HepG2 (cell line): Measurements from ENCODE around the gene STK32C. TPM values are rescaled to one million over a fixed set of nuclear protein-coding genes. Genes with fewer than 3 reads are reported as not detected.
A peak's percentile ranks its signal among the peaks of the same experiment; 100 is the strongest.

Source experiments
- ATAC-seq: fragments of 200-7000 bp; cut with Tn5 transposase; 3 replicates; pipeline ENCODE4 v1.9.1; 2020; ENCODE audit warnings: mild to moderate bottlenecking, moderate library complexity
- BruUV-seq: library from RNA; stranded (reverse); fragments of 400-500 nt; replicated peaks from 2 replicates; lab custom pipeline; 2021; lab: Mats Ljungman, UMichigan
- CTCF ChIA-PET: fragments of 300-600 bp; formaldehyde crosslinking; extraction: SDS; loops from one replicate; lab custom pipeline; 2021; ENCODE audit warnings: low total read pairs, inconsistent platforms, low intra/inter-chr PET ratio; lab: Yijun Ruan, JAX
- POLR2A ChIA-PET: fragments of 350-600 bp; sonication (Branson Sonifier 250); formaldehyde crosslinking; loops from one replicate; lab custom pipeline; 2020; ENCODE audit warnings: antibody characterized with exemption, inconsistent platforms; lab: Yijun Ruan, JAX
- DNase-seq: peaks from one replicate; pipeline ENCODE4 v3.0.0-alpha.2; 2015; ENCODE audit warnings: low spot score
- FAIRE-seq: peaks from 3 replicates; lab custom pipeline; 2011; peaks lifted over from hg19 to GRCh38; lab: Jason Lieb, UNC
- H2AFZ ChIP-seq: one replicate; pipeline ENCODE4 v1.6.1; 2011; ENCODE audit warnings: low read length, inconsistent platforms
- H3K27ac ChIP-seq: fragments of 300-600 bp; 3 replicates; pipeline ENCODE4 v1.8.0; 2011; ENCODE audit warnings: mixed run types, mild to moderate bottlenecking, mixed read lengths, low read length, inconsistent platforms; ENCODE audit not compliant: insufficient read depth; ENCODE audit errors: extremely low read length
- H3K27me3 ChIP-seq, 2 experiments: fragments of 200-600 bp in 1 of 2; 2 replicates in 1 of 2; 3 replicates in 1 of 2; pipeline versions ENCODE4 v1.6.0 to v1.8.0; 2011; ENCODE audit warnings: low read length in 2 of 2, mild to moderate bottlenecking in 2 of 2, moderate library complexity in 2 of 2, inconsistent platforms in 1 of 2; ENCODE audit not compliant: insufficient read depth in 2 of 2, control insufficient read depth in 1 of 2
- H3K36me3 ChIP-seq, 2 experiments: fragments of 200-600 bp in 1 of 2; replicated peaks in 1 of 2; 2 replicates in 1 of 2; 3 replicates in 1 of 2; pipeline versions ENCODE4 v1.5.1 to v1.8.0; 2011; ENCODE audit warnings: low read length in 2 of 2, inconsistent platforms in 1 of 2; ENCODE audit not compliant: insufficient read depth in 2 of 2, control insufficient read depth in 1 of 2
- H3K4me1 ChIP-seq: 2 replicates; pipeline ENCODE4 v1.5.1; 2012; ENCODE audit warnings: low read length, inconsistent platforms; ENCODE audit not compliant: insufficient read depth
- H3K4me2 ChIP-seq: 2 replicates; pipeline ENCODE4 v1.6.0; 2011; ENCODE audit warnings: low read depth, low read length, inconsistent platforms
- H3K4me3 ChIP-seq, 3 experiments: fragments of 200-600 bp in 1 of 3; sonication (generic), shearing (Covaris generic) in 1 of 3; replicated peaks in 1 of 3; 2 replicates each; pipeline ENCODE4 v1.5.1; 2011 to 2016; ENCODE audit warnings: low read length in 3 of 3, inconsistent platforms in 2 of 3, low read depth in 2 of 3, mild to moderate bottlenecking in 2 of 3, control low read depth in 1 of 3, mixed read lengths in 1 of 3; ENCODE audit not compliant: insufficient read depth in 1 of 3
- H3K79me2 ChIP-seq: one replicate; pipeline ENCODE4 v1.6.1; 2011; ENCODE audit warnings: low read length, inconsistent platforms; ENCODE audit not compliant: insufficient read depth
- H3K9ac ChIP-seq: 2 replicates; pipeline ENCODE4 v1.6.0; 2011; ENCODE audit warnings: mild to moderate bottlenecking, low read depth, low read length, inconsistent platforms; ENCODE audit not compliant: insufficient read depth
- H3K9me3 ChIP-seq: 2 replicates; pipeline ENCODE4 v1.5.1; 2012; ENCODE audit warnings: mild to moderate bottlenecking, low read length
- H4K20me1 ChIP-seq: 2 replicates; pipeline ENCODE4 v1.6.0; 2011; ENCODE audit warnings: inconsistent platforms, mild to moderate bottlenecking, low read length, moderate library complexity; ENCODE audit not compliant: insufficient read depth
- FOXK1 ChIP-seq: sonication (generic); formaldehyde crosslinking; IDR thresholded peaks from 2 replicates; pipeline ENCODE4 v1.4.0; 2020; ENCODE audit warnings: low read depth, missing genetic modification reagents, borderline replicate concordance
- HNRNPH1 ChIP-seq: fragments of 200-400 bp; formaldehyde crosslinking; optimal IDR thresholded peaks from 2 replicates; pipeline ENCODE3; 2017; ENCODE audit warnings: mild to moderate bottlenecking, low read depth, low read length
- MAZ ChIP-seq, 2 experiments: sonication (generic) in 1 of 2; formaldehyde crosslinking in 1 of 2; IDR thresholded peaks; 2 replicates each; pipeline versions ENCODE4 v1.5.0 to v1.6.1; 2012 to 2020; ENCODE audit warnings: low read depth in 2 of 2, mild to moderate bottlenecking in 2 of 2, borderline replicate concordance in 1 of 2, improper control_type of control experiment in 1 of 2, low read length in 1 of 2, missing genetic modification reagents in 1 of 2, moderate library complexity in 1 of 2
- MEIS2 ChIP-seq: sonication (generic); formaldehyde crosslinking; IDR thresholded peaks from 2 replicates; pipeline ENCODE4 v1.9.0; 2021; ENCODE audit warnings: mild to moderate bottlenecking, missing genetic modification reagents
- NONO ChIP-seq, 2 experiments: fragments of 450-650 bp in 1 of 2; sonication (generic) in 1 of 2; formaldehyde crosslinking in 1 of 2; IDR thresholded peaks in 1 of 2; conservative IDR thresholded peaks in 1 of 2; 2 replicates each; pipeline versions ENCODE4 v1.6.1 to v1.8.0; 2017 to 2022; ENCODE audit warnings: mild to moderate bottlenecking in 1 of 2, missing genetic modification reagents in 1 of 2, moderate library complexity in 1 of 2
- RAD21 ChIP-seq: fragments of 450-650 bp; formaldehyde crosslinking; IDR thresholded peaks from 2 replicates; pipeline ENCODE4 v1.5.0; 2020; ENCODE audit warnings: mild to moderate bottlenecking
- RFXANK ChIP-seq: IDR thresholded peaks from 2 replicates; pipeline ENCODE4 v1.6.1; 2016
- SAP130 ChIP-seq: IDR thresholded peaks from 2 replicates; pipeline ENCODE4 v1.6.1; 2016; ENCODE audit warnings: low read depth
- SATB2 ChIP-seq: sonication (generic); formaldehyde crosslinking; IDR thresholded peaks from 2 replicates; pipeline ENCODE4 v1.5.0; 2020; ENCODE audit warnings: missing genetic modification reagents
- ZNF768 ChIP-seq: sonication (generic); formaldehyde crosslinking; IDR thresholded peaks from 2 replicates; pipeline ENCODE4 v1.4.0; 2020; ENCODE audit warnings: missing genetic modification reagents
- WGBS: methylation state at CpG from one replicate; pipeline ENCODE4 v1.1.6; 2017; ENCODE audit warnings: low lambda C conversion rate; 5-methylcytosine and 5-hydroxymethylcytosine counted together
- in situ Hi-C: cut with HindIII; loops from 2 replicates; pipeline ENCODE4 v1.10.0; 2017; ENCODE audit warnings: low pct_unique_long_range_greater_than_20kb; ENCODE audit not compliant: extremely low pct_ligation_motif_present
- intact Hi-C: fragments of 100-400 bp; cut with micrococcal nuclease; formaldehyde crosslinking; loops from one replicate; pipeline ENCODE4 v1.10.0; 2022; ENCODE audit not compliant: unreplicated experiment
- polyA plus RNA-seq, 8 experiments: library from polyadenylated mRNA; depleted of rRNA in 3 of 8; stranded (reverse) in 7 of 8; unstranded in 1 of 8; fragments of >200 nt; fragmentation: Illumina TruSeq in 4 of 8; extraction: Trizol in 4 of 8; gene quantifications; 2 replicates each; pipeline versions ENCODE4 v1.2.1 to v1.2.3, GENCODE V29; 2011 to 2016; ENCODE audit warnings: low read depth in 4 of 8, missing spikeins in 1 of 8, mixed read lengths in 1 of 8; ENCODE audit not compliant: insufficient read depth in 1 of 8
- total RNA-seq, 5 experiments: library from RNA; depleted of rRNA; stranded (reverse); fragments of >200 nt; fragmentation: Illumina TruSeq; extraction: Trizol; gene quantifications; 2 replicates each; pipeline ENCODE4 v1.2.3, GENCODE V29; 2016; ENCODE audit warnings: low read depth in 1 of 5
- TF ChIP-seq, protein P1 (sequence below): IDR thresholded peaks from 2 replicates; pipeline ENCODE4 v1.6.1; 2016; ENCODE audit warnings: missing genetic modification reagents, missing compliant biosample characterization
- TF ChIP-seq, protein P2 (sequence below): IDR thresholded peaks from 2 replicates; pipeline ENCODE4 v1.6.1; 2016; ENCODE audit warnings: low read depth, missing genetic modification reagents, missing compliant biosample characterization
- TF ChIP-seq, protein P3 (sequence below), 2 experiments: sonication (generic) in 1 of 2; formaldehyde crosslinking in 1 of 2; IDR thresholded peaks; 2 replicates each; pipeline versions ENCODE4 v1.4.0 to v1.6.1; 2018 to 2020; ENCODE audit warnings: missing genetic modification reagents in 2 of 2, borderline replicate concordance in 1 of 2, low read depth in 1 of 2, mild to moderate bottlenecking in 1 of 2, missing biosample characterization in 1 of 2
- TF ChIP-seq, protein P4 (sequence below): fragments of 450-650 bp; IDR thresholded peaks from 2 replicates; pipeline ENCODE4 v1.6.1; 2016

The STK32C gene
- total and polyA plus RNA-seq, 2 of the 13 experiments (the other 11 are each of a cell fraction or from before 2014, with no cell fraction given) = 10.9 to 19.4 TPM

DNA sequence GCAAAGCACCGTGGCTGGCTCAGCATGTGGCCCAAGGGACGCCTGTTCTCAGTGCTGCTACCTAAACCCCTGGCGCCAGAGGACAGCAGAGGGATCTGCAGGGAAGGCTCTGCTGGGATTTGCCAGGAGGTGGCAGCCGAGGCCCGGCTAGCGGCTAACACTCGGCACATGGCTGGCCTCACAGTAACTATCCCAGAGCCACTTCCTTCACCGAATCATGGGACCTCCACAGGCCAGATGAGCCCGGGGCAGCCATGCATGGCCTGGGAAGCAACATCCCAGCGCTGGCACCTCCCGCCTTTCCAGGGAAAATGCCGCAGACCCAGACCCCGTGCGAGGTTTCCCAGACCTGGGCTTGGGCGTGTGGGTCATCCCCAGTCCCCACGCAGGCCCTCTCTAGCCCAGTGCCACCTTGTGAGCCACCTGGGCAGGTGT, 84.6 kb downstream of the STK32C start:
- CTCF ChIA-PET = interaction anchor here (1.0 to 2.8 kb wide), 6 partner anchors 88 to 414 kb away, joined by 3 to 50 read pairs (median 5); no protein-coding TSS in a partner anchor
- no peak for TF ChIP-seq SATB2 (CRISPR knock-in tag)
- no peak for TF ChIP-seq RFXANK (CRISPR knock-in tag)
- TF ChIP-seq, protein P1, sequence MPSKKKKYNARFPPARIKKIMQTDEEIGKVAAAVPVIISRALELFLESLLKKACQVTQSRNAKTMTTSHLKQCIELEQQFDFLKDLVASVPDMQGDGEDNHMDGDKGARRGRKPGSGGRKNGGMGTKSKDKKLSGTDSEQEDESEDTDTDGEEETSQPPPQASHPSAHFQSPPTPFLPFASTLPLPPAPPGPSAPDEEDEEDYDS (CRISPR knock-in tag) = no peak
- TF ChIP-seq, protein P2, sequence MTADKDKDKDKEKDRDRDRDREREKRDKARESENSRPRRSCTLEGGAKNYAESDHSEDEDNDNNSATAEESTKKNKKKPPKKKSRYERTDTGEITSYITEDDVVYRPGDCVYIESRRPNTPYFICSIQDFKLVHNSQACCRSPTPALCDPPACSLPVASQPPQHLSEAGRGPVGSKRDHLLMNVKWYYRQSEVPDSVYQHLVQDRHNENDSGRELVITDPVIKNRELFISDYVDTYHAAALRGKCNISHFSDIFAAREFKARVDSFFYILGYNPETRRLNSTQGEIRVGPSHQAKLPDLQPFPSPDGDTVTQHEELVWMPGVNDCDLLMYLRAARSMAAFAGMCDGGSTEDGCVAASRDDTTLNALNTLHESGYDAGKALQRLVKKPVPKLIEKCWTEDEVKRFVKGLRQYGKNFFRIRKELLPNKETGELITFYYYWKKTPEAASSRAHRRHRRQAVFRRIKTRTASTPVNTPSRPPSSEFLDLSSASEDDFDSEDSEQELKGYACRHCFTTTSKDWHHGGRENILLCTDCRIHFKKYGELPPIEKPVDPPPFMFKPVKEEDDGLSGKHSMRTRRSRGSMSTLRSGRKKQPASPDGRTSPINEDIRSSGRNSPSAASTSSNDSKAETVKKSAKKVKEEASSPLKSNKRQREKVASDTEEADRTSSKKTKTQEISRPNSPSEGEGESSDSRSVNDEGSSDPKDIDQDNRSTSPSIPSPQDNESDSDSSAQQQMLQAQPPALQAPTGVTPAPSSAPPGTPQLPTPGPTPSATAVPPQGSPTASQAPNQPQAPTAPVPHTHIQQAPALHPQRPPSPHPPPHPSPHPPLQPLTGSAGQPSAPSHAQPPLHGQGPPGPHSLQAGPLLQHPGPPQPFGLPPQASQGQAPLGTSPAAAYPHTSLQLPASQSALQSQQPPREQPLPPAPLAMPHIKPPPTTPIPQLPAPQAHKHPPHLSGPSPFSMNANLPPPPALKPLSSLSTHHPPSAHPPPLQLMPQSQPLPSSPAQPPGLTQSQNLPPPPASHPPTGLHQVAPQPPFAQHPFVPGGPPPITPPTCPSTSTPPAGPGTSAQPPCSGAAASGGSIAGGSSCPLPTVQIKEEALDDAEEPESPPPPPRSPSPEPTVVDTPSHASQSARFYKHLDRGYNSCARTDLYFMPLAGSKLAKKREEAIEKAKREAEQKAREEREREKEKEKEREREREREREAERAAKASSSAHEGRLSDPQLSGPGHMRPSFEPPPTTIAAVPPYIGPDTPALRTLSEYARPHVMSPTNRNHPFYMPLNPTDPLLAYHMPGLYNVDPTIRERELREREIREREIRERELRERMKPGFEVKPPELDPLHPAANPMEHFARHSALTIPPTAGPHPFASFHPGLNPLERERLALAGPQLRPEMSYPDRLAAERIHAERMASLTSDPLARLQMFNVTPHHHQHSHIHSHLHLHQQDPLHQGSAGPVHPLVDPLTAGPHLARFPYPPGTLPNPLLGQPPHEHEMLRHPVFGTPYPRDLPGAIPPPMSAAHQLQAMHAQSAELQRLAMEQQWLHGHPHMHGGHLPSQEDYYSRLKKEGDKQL (CRISPR knock-in tag) = no peak
- TF ChIP-seq ZNF768 (CRISPR knock-in tag) = no peak
- no peak for TF ChIP-seq MAZ (IDR thresholded peaks at IDR 0.05; ENCODE audit: borderline replicate concordance, low read depth, low read length)
- 0 out of 2 replicates have a peak, but pooled peaks have one; percentile 31 for TF ChIP-seq MAZ (CRISPR knock-in tag; IDR thresholded peaks at IDR 0.05; ENCODE audit: low read depth)
- TF ChIP-seq, protein P3, sequence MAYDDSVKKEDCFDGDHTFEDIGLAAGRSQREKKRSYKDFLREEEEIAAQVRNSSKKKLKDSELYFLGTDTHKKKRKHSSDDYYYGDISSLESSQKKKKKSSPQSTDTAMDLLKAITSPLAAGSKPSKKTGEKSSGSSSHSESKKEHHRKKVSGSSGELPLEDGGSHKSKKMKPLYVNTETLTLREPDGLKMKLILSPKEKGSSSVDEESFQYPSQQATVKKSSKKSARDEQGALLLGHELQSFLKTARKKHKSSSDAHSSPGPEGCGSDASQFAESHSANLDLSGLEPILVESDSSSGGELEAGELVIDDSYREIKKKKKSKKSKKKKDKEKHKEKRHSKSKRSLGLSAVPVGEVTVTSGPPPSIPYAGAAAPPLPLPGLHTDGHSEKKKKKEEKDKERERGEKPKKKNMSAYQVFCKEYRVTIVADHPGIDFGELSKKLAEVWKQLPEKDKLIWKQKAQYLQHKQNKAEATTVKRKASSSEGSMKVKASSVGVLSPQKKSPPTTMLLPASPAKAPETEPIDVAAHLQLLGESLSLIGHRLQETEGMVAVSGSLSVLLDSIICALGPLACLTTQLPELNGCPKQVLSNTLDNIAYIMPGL (CRISPR knock-in tag; IDR thresholded peaks at IDR 0.05; ENCODE audit: borderline replicate concordance in 1 of 2, low read depth in 1 of 2) = peak; percentile 31 to 53; a peak in 1 of 4 replicates
- TF ChIP-seq SAP130 = peak; percentile 63
- TF ChIP-seq RAD21 (CRISPR knock-in tag) = peak; percentile 99
- TF ChIP-seq, protein P4, sequence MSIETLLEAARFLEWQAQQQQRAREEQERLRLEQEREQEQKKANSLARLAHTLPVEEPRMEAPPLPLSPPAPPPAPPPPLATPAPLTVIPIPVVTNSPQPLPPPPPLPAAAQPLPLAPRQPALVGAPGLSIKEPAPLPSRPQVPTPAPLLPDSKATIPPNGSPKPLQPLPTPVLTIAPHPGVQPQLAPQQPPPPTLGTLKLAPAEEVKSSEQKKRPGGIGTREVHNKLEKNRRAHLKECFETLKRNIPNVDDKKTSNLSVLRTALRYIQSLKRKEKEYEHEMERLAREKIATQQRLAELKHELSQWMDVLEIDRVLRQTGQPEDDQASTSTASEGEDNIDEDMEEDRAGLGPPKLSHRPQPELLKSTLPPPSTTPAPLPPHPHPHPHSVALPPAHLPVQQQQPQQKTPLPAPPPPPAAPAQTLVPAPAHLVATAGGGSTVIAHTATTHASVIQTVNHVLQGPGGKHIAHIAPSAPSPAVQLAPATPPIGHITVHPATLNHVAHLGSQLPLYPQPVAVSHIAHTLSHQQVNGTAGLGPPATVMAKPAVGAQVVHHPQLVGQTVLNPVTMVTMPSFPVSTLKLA = no peak
- TF ChIP-seq MEIS2 = no peak
- no peak for TF ChIP-seq NONO (IDR thresholded peaks at IDR 0.05)
- 0 out of 2 replicates have a peak, but pooled peaks have one; percentile 35 for TF ChIP-seq NONO (CRISPR knock-in tag; conservative IDR thresholded peaks at IDR 0.05)
- 0 out of 2 replicates have a peak, but pooled peaks have one; percentile 13 for TF ChIP-seq FOXK1
- TF ChIP-seq HNRNPH1 = no peak

More for the DNA sequence above, 84.6 kb downstream of the STK32C start:
- no peaks in the 10 kb centered on the region for H3K79me2 ChIP-seq
- WGBS = 7% methylated on average over 3 of the region's 16 CpGs
- H3K4me2 ChIP-seq = no peak overlapping the region
- no peak overlapping the region for H2AFZ ChIP-seq
- no TSS peak for BruUV-seq
- no peak overlapping the region for H3K4me3 ChIP-seq
- no peak overlapping the region for H3K27ac ChIP-seq
- no peaks in the 10 kb centered on the region for H4K20me1 ChIP-seq
- no peaks in the 10 kb centered on the region for H3K27me3 ChIP-seq
- intact Hi-C loops = loop anchor here (1.0 to 2.0 kb wide), 2 partner anchors 84 to 230 kb away; partner anchors contain the start of gene STK32C
- ATAC-seq (peak; percentile 98), DNase-seq (peak; percentile 75), FAIRE-seq (peak; percentile 80)
- no peaks in the 10 kb centered on the region for H3K4me1 ChIP-seq
- H3K9me3 ChIP-seq = no peaks in the 10 kb centered on the region
- in situ Hi-C loops = loop anchor here (5.0 kb wide), 2 partner anchors 124 to 229 kb away; no protein-coding TSS in a partner anchor
- H3K36me3 ChIP-seq = no peaks in the 10 kb centered on the region
- POLR2A ChIA-PET = no interaction called here
- H3K9ac ChIP-seq = no peak overlapping the region
